RWPE1 (cell line): ENCODE results near the gene SPNS1.
"Not testable (repeated sequence)": the region's sequence is repeated elsewhere in the genome, so short reads cannot be mapped to it uniquely, and the experiment has no call there.

Experiments
- CTCF ChIA-PET: fragments of 350-600 bp; sonication (Branson Sonifier 250); formaldehyde crosslinking; extraction: SDS; loops from one replicate; lab custom pipeline; 2021; lab: Yijun Ruan, JAX
- POLR2A ChIA-PET: fragments of 400-600 bp; formaldehyde crosslinking; extraction: SDS; loops from one replicate; lab custom pipeline; 2020; ENCODE audit warnings: antibody characterized with exemption; ENCODE audit not compliant: low non-redundant PET; lab: Yijun Ruan, JAX
- DNase-seq: peaks from one replicate; pipeline ENCODE4 v3.0.0; 2012; ENCODE audit warnings: low spot score
- H3K27ac ChIP-seq: fragments of 450-650 bp; 2 replicates; pipeline ENCODE4 v1.5.1; 2017
- TF ChIP-seq, protein P1 (sequence below): fragments of 450-650 bp; conservative IDR thresholded peaks from 2 replicates; pipeline ENCODE4 v1.5.1; 2017; ENCODE audit warnings: low read depth, mild to moderate bottlenecking

SPNS1 gene

DNA sequence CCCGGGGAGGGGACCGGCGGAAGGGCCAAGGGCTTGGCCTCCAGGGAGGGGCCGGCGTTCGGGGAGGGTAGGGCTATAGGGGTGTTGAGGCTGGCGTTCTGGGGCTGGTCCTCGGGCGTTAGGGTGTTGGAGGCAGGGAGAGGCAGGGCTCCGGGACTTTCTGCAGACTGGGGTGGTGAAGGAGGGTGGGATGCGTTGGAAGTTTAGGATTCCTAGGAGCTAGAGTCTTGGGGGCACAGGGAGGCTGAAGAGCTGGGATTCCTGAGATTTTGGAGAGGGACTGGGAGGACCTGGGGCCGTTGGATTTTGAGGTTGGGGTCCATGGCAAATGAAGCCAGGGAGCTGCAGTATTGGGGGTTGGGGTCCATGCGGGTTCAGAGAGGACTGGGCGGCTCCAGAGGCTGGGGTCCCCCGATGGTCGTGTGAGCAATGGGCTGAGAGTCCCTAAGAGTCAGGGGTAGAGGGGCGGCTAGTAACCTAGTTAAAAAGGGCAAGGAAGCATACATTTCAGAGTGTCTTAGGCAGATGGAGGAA, 23.1 kb upstream of the SPNS1 start:
- H3K27ac ChIP-seq, result peak overlapping the region; percentile 84
- ChIA-PET CTCF (no interaction called here), POLR2A (no interaction called here)
- TF ChIP-seq, protein P1, sequence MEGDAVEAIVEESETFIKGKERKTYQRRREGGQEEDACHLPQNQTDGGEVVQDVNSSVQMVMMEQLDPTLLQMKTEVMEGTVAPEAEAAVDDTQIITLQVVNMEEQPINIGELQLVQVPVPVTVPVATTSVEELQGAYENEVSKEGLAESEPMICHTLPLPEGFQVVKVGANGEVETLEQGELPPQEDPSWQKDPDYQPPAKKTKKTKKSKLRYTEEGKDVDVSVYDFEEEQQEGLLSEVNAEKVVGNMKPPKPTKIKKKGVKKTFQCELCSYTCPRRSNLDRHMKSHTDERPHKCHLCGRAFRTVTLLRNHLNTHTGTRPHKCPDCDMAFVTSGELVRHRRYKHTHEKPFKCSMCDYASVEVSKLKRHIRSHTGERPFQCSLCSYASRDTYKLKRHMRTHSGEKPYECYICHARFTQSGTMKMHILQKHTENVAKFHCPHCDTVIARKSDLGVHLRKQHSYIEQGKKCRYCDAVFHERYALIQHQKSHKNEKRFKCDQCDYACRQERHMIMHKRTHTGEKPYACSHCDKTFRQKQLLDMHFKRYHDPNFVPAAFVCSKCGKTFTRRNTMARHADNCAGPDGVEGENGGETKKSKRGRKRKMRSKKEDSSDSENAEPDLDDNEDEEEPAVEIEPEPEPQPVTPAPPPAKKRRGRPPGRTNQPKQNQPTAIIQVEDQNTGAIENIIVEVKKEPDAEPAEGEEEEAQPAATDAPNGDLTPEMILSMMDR, result no peak
- DNase-seq, result peak; percentile 46

DNA sequence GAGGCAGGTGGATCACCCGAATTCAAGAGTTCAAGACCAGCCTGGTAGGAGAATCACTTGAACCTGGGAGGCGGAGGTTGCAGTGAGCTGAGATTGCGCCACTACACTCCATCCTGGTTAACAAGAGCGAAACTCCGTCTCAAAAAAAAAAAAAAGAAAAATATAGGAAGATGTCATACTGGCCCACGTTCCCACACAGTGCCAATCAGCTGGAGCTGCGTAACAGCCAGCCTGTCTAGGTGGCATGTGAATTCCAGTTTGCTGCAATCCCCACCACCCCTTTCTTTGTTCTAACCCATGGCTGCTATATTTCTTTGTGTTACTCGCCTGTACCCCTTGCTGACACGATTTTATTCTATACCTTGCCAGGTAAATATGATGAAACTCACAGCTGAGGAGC, 16.4 kb upstream of the SPNS1 start:
- H3K27ac ChIP-seq, result no peak overlapping the region
- ChIA-PET POLR2A (no interaction called here), CTCF (no interaction called here)
- DNase-seq, result no peak
- TF ChIP-seq, protein P1, result no peak

DNA sequence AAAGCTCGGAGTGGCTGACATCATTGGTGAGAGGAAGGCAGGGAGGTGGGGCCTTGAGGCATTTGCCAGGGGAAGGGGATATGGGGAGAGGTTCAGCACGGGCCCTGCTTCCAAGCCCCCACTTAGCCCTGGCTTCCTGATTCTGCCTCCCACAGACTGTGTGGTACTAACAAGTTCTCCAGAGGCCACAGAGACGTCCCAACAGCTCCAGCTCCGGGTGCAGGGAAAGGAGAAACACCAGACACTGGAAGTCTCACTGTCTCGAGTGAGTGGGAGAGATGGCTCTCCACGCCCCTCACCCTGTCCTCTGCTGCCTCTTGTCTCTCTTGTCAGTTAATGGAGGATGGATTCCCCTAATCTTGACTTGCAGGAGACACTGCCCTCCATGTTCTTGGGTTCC, 15.7 kb upstream of the SPNS1 start:
- TF ChIP-seq, protein P1, result no peak

GRCh38 chr16:28964072-28964471, 10.5 kb upstream of the SPNS1 start:
- ChIA-PET POLR2A (interaction anchor here (0.5 kb wide), 1 partner anchor 18 kb away, joined by 3 read pairs; no protein-coding TSS in a partner anchor), CTCF (no interaction called here)
- no peak overlapping the region for H3K27ac ChIP-seq
- TF ChIP-seq, protein P1, result no peak
- no peak for DNase-seq

More for the DNA sequence above, 15.7 kb upstream of the SPNS1 start:
- H3K27ac ChIP-seq, result peak overlapping the region; percentile 7; the same call in 1 of the 2 replicates
- DNase-seq, result no peak
- CTCF ChIA-PET, result interaction anchor here (0.6 kb wide), 1 partner anchor 15 kb away, joined by 5 read pairs; no protein-coding TSS in a partner anchor
- POLR2A ChIA-PET, result no interaction called here

GRCh38 chr16:28964496-28964895, 10.1 kb upstream of the SPNS1 start:
- TF ChIP-seq, protein P1, result no peak
- CTCF ChIA-PET, result no interaction called here
- POLR2A ChIA-PET, result no interaction called here
- no peak for DNase-seq
- no peak overlapping the region for H3K27ac ChIP-seq

DNA sequence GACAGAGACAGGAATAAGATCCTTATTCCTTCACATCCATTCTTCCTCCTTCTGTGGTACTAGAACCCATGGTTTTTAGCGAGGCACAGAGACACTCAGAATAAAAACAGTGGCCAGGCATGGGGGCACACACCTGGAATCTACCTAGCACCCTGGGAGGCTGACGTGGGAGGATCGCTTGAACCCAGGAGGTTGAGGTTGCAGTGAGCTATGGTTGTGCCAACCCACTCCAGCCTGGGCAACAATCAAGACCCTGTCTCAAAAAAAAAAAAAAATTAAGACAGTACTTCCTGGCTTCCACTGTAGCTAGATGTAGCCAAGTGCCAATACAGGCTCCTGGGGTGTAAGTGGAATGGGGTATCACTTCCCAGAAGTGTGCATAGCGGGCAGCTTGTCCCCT, 7.4 kb upstream of the SPNS1 start:
- ChIA-PET CTCF (no interaction called here), POLR2A (interaction anchor here (0.6 kb wide), 1 partner anchor 11 kb away, joined by 3 read pairs; no protein-coding TSS in a partner anchor)
- H3K27ac ChIP-seq, result no peak overlapping the region
- DNase-seq, result no peak
- TF ChIP-seq, protein P1, result no peak

DNA sequence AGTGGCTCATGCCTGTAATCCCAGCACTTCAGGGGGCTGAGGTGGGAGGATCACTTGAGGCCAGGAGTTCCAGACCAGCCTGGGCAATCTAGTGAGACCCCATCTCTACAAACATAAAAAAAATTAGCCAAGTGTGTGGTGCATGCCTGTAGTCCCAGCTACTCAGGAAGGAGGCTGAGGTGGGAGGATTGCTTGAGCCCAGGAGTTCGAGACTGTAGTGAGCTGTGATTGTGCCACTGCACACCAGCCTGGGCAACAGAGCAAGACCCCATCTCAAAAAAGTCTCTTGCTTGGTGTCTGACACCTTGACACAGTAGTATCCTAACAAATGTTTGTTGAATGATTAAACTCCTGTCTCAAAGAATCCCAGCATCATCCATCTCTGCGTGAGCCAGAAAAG, 4.9 kb upstream of the SPNS1 start:
- CTCF ChIA-PET, result interaction anchor here (1.1 kb wide), 1 partner anchor 8 kb away, joined by 4 read pairs; no protein-coding TSS in a partner anchor
- POLR2A ChIA-PET, H3K27ac ChIP-seq: not testable (repeated sequence)

More for the DNA sequence above, 4.9 kb upstream of the SPNS1 start:
- not testable (repeated sequence) for DNase-seq
